Pancreas (tissue), 10 donors: ENCODE results near the gene COPZ1. TPM values are rescaled to one million over a fixed set of nuclear protein-coding genes. Genes with fewer than 3 reads are reported as not detected.
A peak's percentile ranks its signal among the peaks of the same experiment; 100 is the strongest.

Source experiments
- ATAC-seq, 4 donors: fragments of 200-7000 bp; cut with Tn5 transposase; one replicate each; pipeline versions ENCODE4 v1.8.0 to v1.9.1; 2020; ENCODE audit warnings: mild to moderate bottlenecking in 4 of 4, moderate library complexity in 4 of 4
- DNase-seq, 6 donors: peaks; one replicate each; pipeline ENCODE4 v3.0.0-alpha.2; 2020
- FAIRE-seq: peaks from 2 replicates; lab custom pipeline; 2012; peaks lifted over from hg19 to GRCh38; lab: Jason Lieb, UNC
- H3K27ac ChIP-seq, 4 donors: fragments of 200-600 bp; sonication (generic); 1 replicate in 3 of 4; 2 replicates in 1 of 4; pipeline versions ENCODE4 v1.5.0 to v1.8.0; 2020
- H3K27me3 ChIP-seq, 4 donors: fragments of 200-600 bp; one replicate each; pipeline ENCODE4 v1.8.0; 2021
- H3K36me3 ChIP-seq, 3 donors: fragments of 200-600 bp; sonication (generic) in 1 of 3; one replicate each; pipeline versions ENCODE4 v1.5.0 to v1.8.0; 2020 to 2021
- H3K4me1 ChIP-seq, 3 donors: fragments of 200-600 bp; one replicate each; pipeline ENCODE4 v1.8.0; 2021
- H3K4me3 ChIP-seq, 4 donors: fragments of 200-600 bp; sonication (generic) in 2 of 4; one replicate each; pipeline versions ENCODE4 v1.5.0 to v1.8.0; 2020 to 2021
- H3K9me3 ChIP-seq, 4 donors: fragments of 200-600 bp; one replicate each; pipeline ENCODE4 v1.8.0; 2021
- CTCF ChIP-seq, 4 donors: fragments of 200-600 bp; sonication (generic) in 3 of 4; IDR thresholded peaks; one replicate each; pipeline versions ENCODE4 v1.5.0 to v1.8.0; 2021; ENCODE audit warnings: antibody characterized with exemption in 4 of 4
- WGBS, 2 donors: extraction: QIAGEN DNeasy Blood & Tissue Kit; methylation state at CpG; one replicate each; pipeline ENCODE4 v1.1.7; 2013; 5-methylcytosine and 5-hydroxymethylcytosine counted together
- intact Hi-C, 3 donors: fragments of 100-400 bp; cut with DNase I; formaldehyde crosslinking; loops; one replicate each; pipeline versions ENCODE4 v1.11.1 to v1.14.2; 2022
- polyA plus RNA-seq, 2 donors: library from polyadenylated mRNA; stranded (reverse); fragments of 200-250 nt; gene quantifications; one replicate each; pipeline ENCODE4 v1.2.3, GENCODE V29; 2013
- total RNA-seq, 6 donors: library from RNA; stranded (reverse); fragmentation: NEBNext Ultra II Directional in 4 of 6; extraction: Animal tissue kit (Norgen Biotek cat#: 25700) in 4 of 6; gene quantifications; one replicate each; pipeline versions ENCODE4 v1.2.1 to v1.2.4, GENCODE V29; 2021 to 2023
- donor health status: healthy with polysubstance abuse.
- donor health status: DM: no; HTN: no; CAD: no; lungs with moderate emphysema.
- donor health status: DM: no; HTN: no; CAD: no.
- donor health status: control.
- donor health status: control.
- donor health status: Bipolar disorder and iron deficiency.
- donor health status: DM: yes; HTN: yes; CAD: no.
- donor health status: DM: no; HTN: no; CAD: no.
- donor health status: DM: no; HTN: no; CAD: no.
- donor health status: DM: yes; HTN: yes; CAD: no.

COPZ1 gene
- total and polyA plus RNA-seq, 8 donors: 44.6 to 115 (median 106) TPM

GRCh38 chr12:54300732-54301427 lies 24.1 kb upstream of the COPZ1 start, which contains the start of gene NFE2:
TSS of gene NFE2 (minus strand) at chr12:54301015. CDS start at chr12:54295248, 5,767 bp downstream.
- no peaks in the 10 kb centered on the region for H3K36me3 ChIP-seq
- H3K4me3 ChIP-seq: peak within 1 kb of the TSS in 3 of 4 donors; percentile 17 to 40 (median 19)
- H3K27ac ChIP-seq: no peak within 1 kb of the TSS
- DNase-seq (peak; percentile 41 to 83 (median 58)), ATAC-seq (peak; percentile 65 to 87 (median 83)), FAIRE-seq (no peak)
- no peaks in the 10 kb centered on the region for H3K9me3 ChIP-seq
- peaks cover 0 to 6% (median 0%) of the 10 kb centered on the region in 3 donors for H3K4me1 ChIP-seq
- intact Hi-C loops: loop anchor here in 1 of 3 donors (10.0 kb wide), 1 partner anchor 54 kb away; no protein-coding TSS in a partner anchor
- 4 to 5% methylated on average over 26 of the region's 26 CpGs for WGBS, 2 donors
- H3K27me3 ChIP-seq: no peaks in the 10 kb centered on the region
- no peak for TF ChIP-seq CTCF (IDR thresholded peaks at IDR 0.05)

- no peak for TF ChIP-seq CTCF (IDR thresholded peaks at IDR 0.05)
- Histone ChIP-seq H3K9me3 (no peaks in the 10 kb centered on the region), H3K4me3 (peak overlapping the region in 2 of 4 donors; percentile 19 to 40), H3K4me1 (peaks cover 0 to 6% (median 0%) of the 10 kb centered on the region in 3 donors), H3K27me3 (no peaks in the 10 kb centered on the region), H3K27ac (no peak overlapping the region), H3K36me3 (no peaks in the 10 kb centered on the region)
- intact Hi-C loops: loop anchor here in 1 of 3 donors (10.0 kb wide), 1 partner anchor 53 kb away; no protein-coding TSS in a partner anchor
- WGBS, 2 donors: 77 to 79% methylated on average over 1 of the region's 1 CpG
- no peak for DNase-seq
- peak in 2 of 4 donors; percentile 14 to 20 for ATAC-seq
- no peak for FAIRE-seq
Measured at GRCh38 chr12:54301428-54302048, 23.4 kb upstream of the COPZ1 start.

GRCh38 chr12:54303640-54304039 lies 21.3 kb upstream of the COPZ1 start:
- DNase-seq (no peak), FAIRE-seq (no peak), ATAC-seq (no peak)
- no peaks in the 10 kb centered on the region for H3K36me3 ChIP-seq
- intact Hi-C loops: loop anchor here in 1 of 3 donors (10.0 kb wide), 1 partner anchor 51 kb away; no protein-coding TSS in a partner anchor
- no peaks in the 10 kb centered on the region for H3K9me3 ChIP-seq
- H3K27me3 ChIP-seq: no peaks in the 10 kb centered on the region
- no peak overlapping the region for H3K4me3 ChIP-seq
- no peak overlapping the region for H3K27ac ChIP-seq
- H3K4me1 ChIP-seq: peaks cover 0 to 6% (median 0%) of the 10 kb centered on the region in 3 donors
- TF ChIP-seq CTCF (IDR thresholded peaks at IDR 0.05): no peak

GRCh38 chr12:54304187-54304810 lies 20.6 kb upstream of the COPZ1 start:
- Histone ChIP-seq H3K27me3 (no peaks in the 10 kb centered on the region), H3K4me3 (no peak overlapping the region), H3K9me3 (no peaks in the 10 kb centered on the region), H3K4me1 (peaks cover 0 to 6% (median 0%) of the 10 kb centered on the region in 3 donors), H3K27ac (no peak overlapping the region), H3K36me3 (no peaks in the 10 kb centered on the region)
- intact Hi-C loops: loop anchor here in 1 of 3 donors (10.0 kb wide), 1 partner anchor 51 kb away; no protein-coding TSS in a partner anchor
- no peak for TF ChIP-seq CTCF (IDR thresholded peaks at IDR 0.05)
- ATAC-seq (peak; percentile 78 to 86 (median 80)), DNase-seq (peak; percentile 67 to 84 (median 72)), FAIRE-seq (no peak)
- 26 to 28% methylated on average over 12 of the region's 12 CpGs for WGBS, 2 donors
